ENCODE measurements around the gene TBKBP1.
"Not testable (repeated sequence)": the region's sequence is repeated elsewhere in the genome, so short reads cannot be mapped to it uniquely, and the experiment has no call there.

TBKBP1 gene

GRCh38 chr17:47735536-47736011, 41.6 kb downstream of the TBKBP1 start:
- no peak for TF ChIP-seq CTCF (IDR thresholded peaks at IDR 0.05; ENCODE audit: low read depth, low read length)
- no peak overlapping the region for H3K4me3 ChIP-seq (ENCODE audit: low read depth, low read length)

- no peak for TF ChIP-seq CTCF (IDR thresholded peaks at IDR 0.05; ENCODE audit: low read depth, low read length)
- no peak overlapping the region for H3K4me3 ChIP-seq (ENCODE audit: low read depth, low read length)
These were observed 42.8 kb downstream of the TBKBP1 start for GRCh38 chr17:47736501-47737495.

- TF ChIP-seq CTCF (IDR thresholded peaks at IDR 0.05; ENCODE audit: low read depth, low read length), result no peak
- no peak overlapping the region for H3K4me3 ChIP-seq (ENCODE audit: low read depth, low read length)
These were observed 44.2 kb downstream of the TBKBP1 start for GRCh38 chr17:47738178-47738577.

- no peak for TF ChIP-seq CTCF (IDR thresholded peaks at IDR 0.05; ENCODE audit: low read depth, low read length)
- H3K4me3 ChIP-seq (ENCODE audit: low read depth, low read length), result no peak overlapping the region
These were observed 45.2 kb downstream of the TBKBP1 start for GRCh38 chr17:47739150-47739549.

GRCh38 chr17:47739945-47740344, 46.0 kb downstream of the TBKBP1 start:
- H3K4me3 ChIP-seq (ENCODE audit: low read depth, low read length), result not testable (repeated sequence)

GRCh38 chr17:47741109-47741792, 47.3 kb downstream of the TBKBP1 start:
- no peak for TF ChIP-seq CTCF (IDR thresholded peaks at IDR 0.05; ENCODE audit: low read depth, low read length)

GRCh38 chr17:47741793-47742145, 47.8 kb downstream of the TBKBP1 start:
- TF ChIP-seq CTCF (IDR thresholded peaks at IDR 0.05; ENCODE audit: low read depth, low read length), result no peak
- no peak overlapping the region for H3K4me3 ChIP-seq (ENCODE audit: low read depth, low read length)

More at GRCh38 chr17:47741109-47741792, 47.3 kb downstream of the TBKBP1 start:
- no peak overlapping the region for H3K4me3 ChIP-seq (ENCODE audit: low read depth, low read length)
